DMS79 treated with DMSO at 0.1 percent for 48 hours (cell line): ENCODE measurements around the gene UGDH.

Source experiments
- DNase-seq: peaks from one replicate; lab custom pipeline; 2025; lab: John Stamatoyannopoulos, UW

UGDH gene

GRCh38 chr4:39452153-39452859 is 74.9 kb downstream of the UGDH start:
- DNase-seq = no peak

GRCh38 chr4:39451423-39452023 is 75.7 kb downstream of the UGDH start:
- no peak for DNase-seq

GRCh38 chr4:39450618-39451017 is 76.6 kb downstream of the UGDH start:
- no peak for DNase-seq
